Activated naive CD4-positive, alpha-beta T cell treated with anti-CD3 and anti-CD28 coated beads for 36 hours (primary cell): ENCODE results near the gene NAXE. TPM values are rescaled to one million over a fixed set of nuclear protein-coding genes. Genes with fewer than 3 reads are reported as not detected.

ENCODE experiments used
- CTCF ChIA-PET: fragments of 350-600 bp; sonication (Branson Sonifier 250); formaldehyde crosslinking; loops from one replicate; lab custom pipeline; 2021; ENCODE audit warnings: antibody characterized with exemption; lab: Charles Lee
- DNase-seq: peaks from one replicate; pipeline ENCODE4 v3.0.0-alpha.2; 2020
- H3K27ac Mint-ChIP-seq: one replicate; pipeline ENCODE4 v1.8.0; 2021; ENCODE audit warnings: mild to moderate bottlenecking, mixed read lengths
- H3K27me3 Mint-ChIP-seq: one replicate; pipeline ENCODE4 v1.8.0; 2021; ENCODE audit warnings: low read depth, mixed read lengths
- H3K36me3 Mint-ChIP-seq: one replicate; pipeline ENCODE4 v1.8.0; 2021; ENCODE audit warnings: low read depth, mixed read lengths
- H3K4me1 Mint-ChIP-seq: one replicate; pipeline ENCODE4 v1.8.0; 2021; ENCODE audit warnings: low read depth, mixed read lengths
- H3K4me3 Mint-ChIP-seq: one replicate; pipeline ENCODE4 v1.8.0; 2021; ENCODE audit warnings: mild to moderate bottlenecking, moderate library complexity, mixed read lengths
- H3K9me3 Mint-ChIP-seq: one replicate; pipeline ENCODE4 v1.8.0; 2021; ENCODE audit warnings: mixed read lengths
- intact Hi-C: fragments of 100-400 bp; cut with micrococcal nuclease; formaldehyde crosslinking; loops from one replicate; pipeline ENCODE4 v1.15.1; 2023
- total RNA-seq, 2 experiments: library from RNA; stranded (reverse); gene quantifications; one replicate each; pipeline ENCODE4 v1.2.3, GENCODE V29; 2021

The NAXE gene
- total RNA-seq, 2 experiments from 2014 or later: 77.4 to 84.6 TPM

GRCh38 chr1:156643049-156643777 lies 51.6 kb downstream of the NAXE start:
- CTCF ChIA-PET: interaction anchor here (0.5 to 5.8 kb wide), 11 partner anchors 13 to 206 kb away, joined by 3 to 24 read pairs (median 4); no protein-coding TSS in a partner anchor

DNA sequence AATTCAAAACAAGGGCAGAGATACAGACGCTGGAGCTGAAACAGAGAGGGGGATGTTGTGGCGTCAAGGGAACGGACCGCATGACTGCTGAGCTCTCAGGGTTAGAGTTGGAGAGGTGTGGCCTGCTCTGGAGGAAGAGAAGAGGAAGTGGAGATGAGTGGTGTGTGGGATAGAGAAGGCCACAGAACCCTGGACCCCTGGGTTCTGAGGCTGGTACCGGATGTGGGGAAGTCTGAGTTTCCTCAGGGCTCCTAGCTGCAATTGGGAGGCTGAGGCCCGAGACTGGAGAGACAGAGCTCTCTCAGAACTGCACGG lies 52.2 kb downstream of the NAXE start:
- peaks cover 77% of the 10 kb centered on the region for H3K27me3 Mint-ChIP-seq
- H3K4me1 Mint-ChIP-seq: peaks cover 16% of the 10 kb centered on the region
- no peak overlapping the region for H3K27ac Mint-ChIP-seq
- DNase-seq: peak; percentile 43
- no peak overlapping the region for H3K4me3 Mint-ChIP-seq
- H3K36me3 Mint-ChIP-seq: no peaks in the 10 kb centered on the region
- intact Hi-C loops: no loop called here
- CTCF ChIA-PET: interaction anchor here (0.5 to 5.8 kb wide), 9 partner anchors 9 to 207 kb away, joined by 3 to 24 read pairs (median 3); no protein-coding TSS in a partner anchor
- no peaks in the 10 kb centered on the region for H3K9me3 Mint-ChIP-seq

More at GRCh38 chr1:156643049-156643777, 51.6 kb downstream of the NAXE start:
- no peak for DNase-seq
- H3K27me3 Mint-ChIP-seq: peaks cover 81% of the 10 kb centered on the region
- peaks cover 16% of the 10 kb centered on the region for H3K4me1 Mint-ChIP-seq
- H3K9me3 Mint-ChIP-seq: no peaks in the 10 kb centered on the region
- no peak overlapping the region for H3K4me3 Mint-ChIP-seq
- H3K36me3 Mint-ChIP-seq: no peaks in the 10 kb centered on the region
- intact Hi-C loops: no loop called here
- no peak overlapping the region for H3K27ac Mint-ChIP-seq

Other genes with a start within 250 kb of the NAXE start
- gene RHBG, start 222.6 kb upstream of the NAXE start, total RNA-seq: not detected
- 10 to 100 TPM; 28.8 to 32.8 TPM for gene MEF2D, start 91.0 kb upstream of the NAXE start, total RNA-seq
- gene IQGAP3, start 19.2 kb upstream of the NAXE start, total RNA-seq: 10 to 100 TPM in 1 of 2 experiments, 1 to 10 TPM in 1; 9.4 to 10.6 TPM
- gene TTC24, start 12.1 kb upstream of the NAXE start, total RNA-seq: 1 to 10 TPM; 3.1 to 3.9 TPM
- 10 to 100 TPM; 37.5 to 38.3 TPM for gene GPATCH4, start 9.7 kb downstream of the NAXE start, total RNA-seq
- under 1 TPM; 0.40 to 0.55 TPM for gene HAPLN2, start 27.6 kb downstream of the NAXE start, total RNA-seq
- gene BCAN, start 50.3 kb downstream of the NAXE start, total RNA-seq: not detected
- gene NES, start 85.6 kb downstream of the NAXE start, total RNA-seq: not detected
- under 1 TPM; 0.45 to 0.72 TPM for gene CRABP2, start 113.8 kb downstream of the NAXE start, total RNA-seq
- 10 to 100 TPM; 35.3 to 35.5 TPM for gene METTL25B, start 136.7 kb downstream of the NAXE start, total RNA-seq
- 10 to 100 TPM; 24.8 to 28.7 TPM for gene ISG20L2, start 137.0 kb downstream of the NAXE start, total RNA-seq
- 100 to 1,000 TPM in 1 of 2 experiments, 10 to 100 TPM in 1; 91.1 to 114 TPM for gene MRPL24, start 149.3 kb downstream of the NAXE start, total RNA-seq
- 100 to 1,000 TPM; 282 to 283 TPM for gene HDGF, start 159.9 kb downstream of the NAXE start, total RNA-seq
- 10 to 100 TPM; 55.2 to 55.8 TPM for gene PRCC, start 175.8 kb downstream of the NAXE start, total RNA-seq
- 100 to 1,000 TPM; 134 to 138 TPM for gene SH2D2A, start 225.1 kb downstream of the NAXE start, total RNA-seq